HUES64 (cell line): ENCODE measurements around the gene NAA80.
A peak's percentile ranks its signal among the peaks of the same experiment; 100 is the strongest.

ENCODE experiments used
- H3K27ac ChIP-seq: 2 replicates; pipeline ENCODE4 v1.7.0; 2013; ENCODE audit warnings: low read depth, low read length, inconsistent platforms
- H3K27me3 ChIP-seq: 2 replicates; pipeline ENCODE4 v1.6.1; 2013; ENCODE audit warnings: mild to moderate bottlenecking, low read length; ENCODE audit not compliant: insufficient read depth
- H3K36me3 ChIP-seq: 2 replicates; pipeline ENCODE4 v1.6.1; 2013; ENCODE audit warnings: mild to moderate bottlenecking, low read length; ENCODE audit not compliant: insufficient read depth
- H3K4me1 ChIP-seq: 2 replicates; pipeline ENCODE4 v1.6.1; 2013; ENCODE audit warnings: mild to moderate bottlenecking, low read length, moderate library complexity; ENCODE audit not compliant: insufficient read depth
- H3K4me3 ChIP-seq: 2 replicates; pipeline ENCODE4 v1.5.1; 2013; ENCODE audit warnings: mild to moderate bottlenecking, low read length, moderate library complexity
- H3K9ac ChIP-seq: 2 replicates; pipeline ENCODE4 v1.6.1; 2013; ENCODE audit warnings: mild to moderate bottlenecking, low read depth, low read length
- H3K9me3 ChIP-seq: 2 replicates; pipeline ENCODE4 v1.6.1; 2013; ENCODE audit warnings: low read depth, low read length; ENCODE audit not compliant: insufficient read depth
- WGBS: fragments of 150-250, 120-280 bp; methylation state at CpG from one replicate; pipeline ENCODE4 v1.1.7; 2013; ENCODE audit warnings: missing lambda C conversion rate; 5-methylcytosine and 5-hydroxymethylcytosine counted together

Gene NAA80

GRCh38 chr3:50259432-50260026 is 39.7 kb downstream of the NAA80 start:
- Histone ChIP-seq H3K9me3 (no peaks in the 10 kb centered on the region), H3K36me3 (peaks cover 35% of the 10 kb centered on the region), H3K4me3 (0 out of 2 replicates have a peak overlapping the region, but pooled peaks have one; percentile 2), H3K4me1 (peaks cover 22% of the 10 kb centered on the region), H3K9ac (no peak overlapping the region), H3K27ac (peak overlapping the region; percentile 47; the same call in 1 of the 2 replicates), H3K27me3 (no peaks in the 10 kb centered on the region)
- 66% methylated on average over 18 of the region's 18 CpGs for WGBS

DNA sequence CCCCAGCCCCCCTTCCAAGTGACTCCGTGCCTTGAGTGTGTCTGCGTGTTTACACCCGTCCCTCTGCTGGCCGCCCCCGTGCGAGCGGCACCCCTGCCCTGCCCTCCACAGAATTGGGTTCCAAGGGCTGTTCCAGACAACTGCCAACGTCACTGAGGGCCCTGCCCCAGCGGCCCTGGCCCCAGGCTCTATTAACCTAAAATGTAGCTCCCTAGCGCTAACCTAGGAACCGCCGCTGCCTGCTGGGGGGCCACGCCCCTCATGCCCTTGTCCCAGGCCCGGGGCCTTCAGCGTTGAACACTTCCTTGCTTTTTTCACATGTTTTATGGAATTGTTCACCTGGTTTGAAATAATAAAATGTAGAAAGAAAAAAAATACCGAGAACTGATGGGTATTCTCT is 40.2 kb downstream of the NAA80 start:
- peak overlapping the region; percentile 47; the same call in 1 of the 2 replicates for H3K27ac ChIP-seq

DNA sequence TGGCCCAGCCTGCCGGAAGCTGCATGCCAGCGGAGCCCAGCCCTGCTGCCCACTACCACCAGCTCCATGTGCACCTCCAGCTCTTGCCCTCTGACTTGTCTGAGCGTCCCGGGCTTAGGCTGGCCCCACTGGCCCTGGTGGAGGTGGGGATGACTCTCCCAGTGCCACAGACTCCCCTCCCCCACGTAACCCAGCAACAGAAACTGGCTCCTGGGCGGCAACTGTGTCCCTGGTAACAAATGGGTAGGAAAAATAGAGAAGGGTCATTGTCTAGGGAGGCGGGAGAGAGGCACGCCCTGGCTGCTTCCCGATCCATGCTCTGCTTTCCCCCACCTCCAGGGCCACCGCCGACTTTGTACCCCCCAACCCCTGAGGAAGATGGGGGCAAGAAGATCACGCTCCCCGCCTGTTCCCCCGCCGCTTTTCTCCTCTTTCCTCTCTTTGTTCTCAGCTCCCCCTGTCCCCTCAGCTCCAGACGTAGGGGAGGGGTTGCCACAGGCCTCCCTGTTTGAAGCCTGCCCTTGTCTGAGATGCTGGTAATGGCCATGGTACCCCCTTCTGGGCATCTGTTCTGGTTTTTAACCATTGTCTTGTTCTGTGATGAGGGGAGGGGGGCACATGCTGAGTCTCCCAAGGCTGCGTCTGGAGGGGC is 41.0 kb downstream of the NAA80 start:
- Histone ChIP-seq H3K9ac (no peak overlapping the region), H3K4me3 (no peak overlapping the region), H3K36me3 (peaks cover 47% of the 10 kb centered on the region), H3K27ac (no peak overlapping the region), H3K27me3 (no peaks in the 10 kb centered on the region), H3K9me3 (no peaks in the 10 kb centered on the region), H3K4me1 (peaks cover 11% of the 10 kb centered on the region)
- whole genome bisulfite sequencing = 90% methylated on average over 15 of the region's 17 CpGs

More for the DNA sequence above, 40.2 kb downstream of the NAA80 start:
- Histone ChIP-seq H3K36me3 (peaks cover 40% of the 10 kb centered on the region), H3K4me3 (no peak overlapping the region), H3K9ac (no peak overlapping the region), H3K27me3 (no peaks in the 10 kb centered on the region), H3K4me1 (peaks cover 16% of the 10 kb centered on the region), H3K9me3 (no peaks in the 10 kb centered on the region)
- WGBS = 89% methylated on average over 16 of the region's 16 CpGs

GRCh38 chr3:50256978-50257890 is 42.0 kb downstream of the NAA80 start:
- 90% methylated on average over 20 of the region's 20 CpGs for WGBS

GRCh38 chr3:50255251-50255615 is 44.0 kb downstream of the NAA80 start:
- 97% methylated on average over 9 of the region's 9 CpGs for WGBS
- H3K9ac ChIP-seq = no peak overlapping the region
- no peaks in the 10 kb centered on the region for H3K27me3 ChIP-seq
- peaks cover 62% of the 10 kb centered on the region for H3K36me3 ChIP-seq
- no peak overlapping the region for H3K27ac ChIP-seq
- no peak overlapping the region for H3K4me3 ChIP-seq
- H3K4me1 ChIP-seq = no peaks in the 10 kb centered on the region; the same call in 1 of the 2 replicates
- no peaks in the 10 kb centered on the region for H3K9me3 ChIP-seq

More at GRCh38 chr3:50256978-50257890, 42.0 kb downstream of the NAA80 start:
- Histone ChIP-seq H3K27ac (no peak overlapping the region), H3K36me3 (peaks cover 56% of the 10 kb centered on the region), H3K27me3 (no peaks in the 10 kb centered on the region), H3K9ac (no peak overlapping the region), H3K4me1 (peaks cover 11% of the 10 kb centered on the region), H3K9me3 (no peaks in the 10 kb centered on the region), H3K4me3 (no peak overlapping the region)

- H3K4me1 ChIP-seq = no peaks in the 10 kb centered on the region; the same call in 1 of the 2 replicates
- H3K36me3 ChIP-seq = peaks cover 67% of the 10 kb centered on the region
- WGBS = 85% methylated on average over 8 of the region's 8 CpGs
- H3K27me3 ChIP-seq = no peaks in the 10 kb centered on the region
- H3K9me3 ChIP-seq = no peaks in the 10 kb centered on the region
- no peak overlapping the region for H3K9ac ChIP-seq
- no peak overlapping the region for H3K27ac ChIP-seq
- no peak overlapping the region for H3K4me3 ChIP-seq
These were observed 44.5 kb downstream of the NAA80 start for GRCh38 chr3:50254577-50255250.

GRCh38 chr3:50251220-50251619 is 48.0 kb downstream of the NAA80 start:
- Histone ChIP-seq H3K9me3 (no peaks in the 10 kb centered on the region), H3K9ac (no peak overlapping the region), H3K4me3 (no peak overlapping the region), H3K27ac (no peak overlapping the region), H3K36me3 (peaks cover 55% of the 10 kb centered on the region), H3K4me1 (peaks cover 10% of the 10 kb centered on the region), H3K27me3 (no peaks in the 10 kb centered on the region)
- 95% methylated on average over 8 of the region's 8 CpGs for WGBS

GRCh38 chr3:50250514-50250913 is 48.7 kb downstream of the NAA80 start:
- Histone ChIP-seq H3K4me1 (peaks cover 14% of the 10 kb centered on the region), H3K27ac (no peak overlapping the region), H3K4me3 (no peak overlapping the region), H3K27me3 (no peaks in the 10 kb centered on the region), H3K36me3 (peaks cover 52% of the 10 kb centered on the region), H3K9me3 (no peaks in the 10 kb centered on the region), H3K9ac (no peak overlapping the region)
- 92% methylated on average over 4 of the region's 4 CpGs for WGBS

- no peak overlapping the region for H3K9ac ChIP-seq
- no peaks in the 10 kb centered on the region for H3K27me3 ChIP-seq
- H3K9me3 ChIP-seq = no peaks in the 10 kb centered on the region
- WGBS = 97% methylated on average over 5 of the region's 5 CpGs
- no peak overlapping the region for H3K27ac ChIP-seq
- H3K4me1 ChIP-seq = peaks cover 16% of the 10 kb centered on the region
- peaks cover 42% of the 10 kb centered on the region for H3K36me3 ChIP-seq
- H3K4me3 ChIP-seq = no peak overlapping the region
These were observed 49.7 kb downstream of the NAA80 start for GRCh38 chr3:50249457-50249856.

- Histone ChIP-seq H3K36me3 (peaks cover 34% of the 10 kb centered on the region), H3K9ac (no peak overlapping the region), H3K4me1 (peaks cover 16% of the 10 kb centered on the region), H3K27me3 (no peaks in the 10 kb centered on the region), H3K27ac (no peak overlapping the region), H3K9me3 (no peaks in the 10 kb centered on the region), H3K4me3 (no peak overlapping the region)
- 86% methylated on average over 3 of the region's 3 CpGs for WGBS
These were observed 50.8 kb downstream of the NAA80 start for GRCh38 chr3:50248387-50248786.
